Ovary (tissue), 3 donors: ENCODE data around the gene OR52K2.

Experiments used
- CTCF ChIP-seq, 3 donors: fragments of 450-650 bp in 2 of 3; fragments of 200-600 bp in 1 of 3; IDR thresholded peaks; one replicate each; pipeline versions ENCODE4 v1.5.1 to v1.8.0; 2016 to 2022; ENCODE audit warnings: antibody characterized with exemption in 3 of 3, mild to moderate bottlenecking in 1 of 3
- EP300 ChIP-seq: sonication (generic); formaldehyde crosslinking; IDR thresholded peaks from one replicate; pipeline ENCODE4 v1.6.1; 2017; ENCODE audit warnings: antibody characterized with exemption
- POLR2A ChIP-seq: fragments of 450-650 bp; IDR thresholded peaks from one replicate; pipeline ENCODE4 v1.6.1; 2017; ENCODE audit warnings: antibody characterized with exemption, mild to moderate bottlenecking, moderate library complexity
- donor health status: DM: no; HTN: no; CAD: no.

GRCh38 chr11:4493480-4493818 is 44.4 kb downstream of the OR52K2 start:
- peak in 1 of 3 donors; percentile 17 for TF ChIP-seq CTCF (IDR thresholded peaks at IDR 0.05)
- TF ChIP-seq EP300: no peak
- TF ChIP-seq POLR2A: no peak
